Gastrocnemius medialis (tissue), 4 donors: ENCODE data around the gene INPP5J. TPM values are rescaled to one million over a fixed set of nuclear protein-coding genes. Genes with fewer than 3 reads are reported as not detected.

Experiments used
- ATAC-seq, 2 donors: fragments of 150-250 bp; one replicate each; pipeline ENCODE4 v1.9.1; 2016
- DNase-seq, 2 donors: peaks; one replicate each; pipeline ENCODE4 v3.0.0-alpha.2; 2019
- H3K27ac ChIP-seq, 4 donors: fragments of 200-600 bp; sonication (generic); 1 replicate in 1 of 4; 2 replicates in 3 of 4; pipeline ENCODE4 v1.5.1; 2016 to 2018; ENCODE audit warnings: mild to moderate bottlenecking in 2 of 4, moderate library complexity in 1 of 4
- H3K27me3 ChIP-seq, 3 donors: fragments of 200-600 bp; sonication (generic) in 2 of 3; 1 replicate in 1 of 3; 2 replicates in 2 of 3; pipeline versions ENCODE4 v1.5.1 to v1.6.0; 2016 to 2019; ENCODE audit warnings: mild to moderate bottlenecking in 1 of 3, moderate library complexity in 1 of 3
- H3K36me3 ChIP-seq, 2 donors: fragments of 200-600 bp; sonication (generic) in 1 of 2; one replicate each; pipeline ENCODE4 v1.5.1; 2017 to 2018
- H3K4me1 ChIP-seq, 2 donors: fragments of 200-600 bp; sonication (generic) in 1 of 2; one replicate each; pipeline ENCODE4 v1.5.1; 2016 to 2017; ENCODE audit warnings: mild to moderate bottlenecking in 2 of 2
- H3K4me3 ChIP-seq, 4 donors: fragments of 200-600 bp; sonication (generic) in 3 of 4; 1 replicate in 1 of 4; 2 replicates in 3 of 4; pipeline ENCODE4 v1.5.1; 2016 to 2019; ENCODE audit warnings: mild to moderate bottlenecking in 2 of 4
- H3K9me3 ChIP-seq, 3 donors: fragments of 200-600 bp; sonication (generic) in 2 of 3; 1 replicate in 1 of 3; 2 replicates in 2 of 3; pipeline ENCODE4 v1.5.1; 2016 to 2019
- CTCF ChIP-seq, 5 experiments: fragments of 450-650 bp in 3 of 5; fragments of 200-600 bp in 2 of 5; sonication (generic) in 2 of 5; IDR thresholded peaks in 4 of 5; conservative IDR thresholded peaks in 1 of 5; 1 replicate in 4 of 5; 2 replicates in 1 of 5; pipeline ENCODE4 v1.5.1; 2016 to 2019; ENCODE audit warnings: antibody characterized with exemption in 5 of 5, mild to moderate bottlenecking in 3 of 5, moderate library complexity in 3 of 5
- POLR2A ChIP-seq, 2 donors: fragments of 450-650 bp; IDR thresholded peaks; one replicate each; pipeline ENCODE4 v1.6.1; 2017; ENCODE audit warnings: antibody characterized with exemption in 2 of 2, mild to moderate bottlenecking in 2 of 2, moderate library complexity in 2 of 2
- in situ Hi-C, 4 donors: fragments of 200-750 bp; cut with MboI; loops; one replicate each; pipeline versions ENCODE4 v1.15.0 to v1.8.0; 2017; ENCODE audit warnings: low sequenced_read_pairs in 4 of 4
- intact Hi-C: fragments of 100-400 bp; cut with DNase I; formaldehyde crosslinking; loops from one replicate; pipeline ENCODE4 v1.15.1; 2023; ENCODE audit warnings: low total_unique reads
- total RNA-seq, 4 donors: library from RNA; depleted of rRNA; stranded (reverse); fragments of >200 nt; gene quantifications; one replicate each; pipeline versions ENCODE4 v1.1.0 to v1.2.3, GENCODE V29; 2016

The INPP5J gene
- total RNA-seq, 4 donors from 2014 or later, result 0.15 to 0.33 (median 0.28) TPM

GRCh38 chr22:31119026-31119717, 3.6 kb upstream of the INPP5J start:
- no peaks in the 10 kb centered on the region for H3K36me3 ChIP-seq
- in situ Hi-C loops, result no loop called here
- no peaks in the 10 kb centered on the region for H3K9me3 ChIP-seq
- H3K27me3 ChIP-seq, result no peaks in the 10 kb centered on the region
- TF ChIP-seq CTCF (IDR thresholded peaks at IDR 0.05 in 4 of 5, conservative IDR thresholded peaks at IDR 0.05 in 1 of 5) (no peak), POLR2A (IDR thresholded peaks at IDR 0.05) (peak; percentile 29 to 47)
- no peak overlapping the region for H3K4me3 ChIP-seq
- H3K27ac ChIP-seq, result peak overlapping the region; percentile 57 to 67 (median 66)
- intact Hi-C loops, result no loop called here
- DNase-seq (peak in 1 of 2 donors; percentile 63), ATAC-seq (peak; percentile 76 to 82)
- H3K4me1 ChIP-seq, result peaks cover 24 to 30% of the 10 kb centered on the region in 2 donors

- Histone ChIP-seq H3K9me3 (no peaks in the 10 kb centered on the region), H3K4me3 (no peak overlapping the region), H3K4me1 (peaks cover 24 to 30% of the 10 kb centered on the region in 2 donors), H3K27me3 (no peaks in the 10 kb centered on the region), H3K36me3 (no peaks in the 10 kb centered on the region), H3K27ac (no peak overlapping the region)
- ATAC-seq, result no peak
- in situ Hi-C loops (no loop called here), intact Hi-C loops (no loop called here)
- DNase-seq, result no peak
- TF ChIP-seq CTCF (IDR thresholded peaks at IDR 0.05 in 4 of 5, conservative IDR thresholded peaks at IDR 0.05 in 1 of 5) (no peak), POLR2A (IDR thresholded peaks at IDR 0.05) (no peak)
These were observed 2.5 kb upstream of the INPP5J start for GRCh38 chr22:31120230-31120629.

- intact Hi-C loops (no loop called here), in situ Hi-C loops (no loop called here)
- Histone ChIP-seq H3K4me3 (no peak overlapping the region), H3K36me3 (no peaks in the 10 kb centered on the region), H3K27ac (no peak overlapping the region), H3K9me3 (no peaks in the 10 kb centered on the region), H3K27me3 (no peaks in the 10 kb centered on the region), H3K4me1 (peaks cover 24 to 30% of the 10 kb centered on the region in 2 donors)
- TF ChIP-seq CTCF (IDR thresholded peaks at IDR 0.05 in 4 of 5, conservative IDR thresholded peaks at IDR 0.05 in 1 of 5), result no peak
- TF ChIP-seq POLR2A (IDR thresholded peaks at IDR 0.05), result no peak
- DNase-seq (no peak), ATAC-seq (no peak)
These were observed 2.1 kb upstream of the INPP5J start for GRCh38 chr22:31120642-31121041.

GRCh38 chr22:31121403-31121802, 1.4 kb upstream of the INPP5J start:
- DNase-seq, result no peak
- intact Hi-C loops (no loop called here), in situ Hi-C loops (no loop called here)
- H3K4me3 ChIP-seq, result no peak overlapping the region
- ATAC-seq, result no peak
- H3K27ac ChIP-seq, result no peak overlapping the region
- H3K27me3 ChIP-seq, result no peaks in the 10 kb centered on the region
- no peaks in the 10 kb centered on the region for H3K9me3 ChIP-seq
- H3K36me3 ChIP-seq, result no peaks in the 10 kb centered on the region
- TF ChIP-seq CTCF (IDR thresholded peaks at IDR 0.05 in 4 of 5, conservative IDR thresholded peaks at IDR 0.05 in 1 of 5) (no peak), POLR2A (IDR thresholded peaks at IDR 0.05) (no peak)
- H3K4me1 ChIP-seq, result peaks cover 24 to 30% of the 10 kb centered on the region in 2 donors

- H3K4me3 ChIP-seq, result peak overlapping the region in 1 of 4 donors; percentile 38
- H3K27me3 ChIP-seq, result no peaks in the 10 kb centered on the region
- peaks cover 24 to 30% of the 10 kb centered on the region in 2 donors for H3K4me1 ChIP-seq
- in situ Hi-C loops (no loop called here), intact Hi-C loops (no loop called here)
- ATAC-seq, result no peak
- no peaks in the 10 kb centered on the region for H3K36me3 ChIP-seq
- DNase-seq, result no peak
- TF ChIP-seq CTCF (IDR thresholded peaks at IDR 0.05 in 4 of 5, conservative IDR thresholded peaks at IDR 0.05 in 1 of 5), result no peak
- TF ChIP-seq POLR2A (IDR thresholded peaks at IDR 0.05), result no peak
- H3K9me3 ChIP-seq, result no peaks in the 10 kb centered on the region
- H3K27ac ChIP-seq, result peak overlapping the region; percentile 60 to 73 (median 65)
These were observed 602 bp upstream of the INPP5J start for GRCh38 chr22:31122196-31122531.
